ENCODE results near the gene PRKCZ.

PRKCZ gene
- long read RNA-seq, donor 1, transcript PRKCZ-201 (18 exons, 2,326 nt) = major isoform, 7 of 114 reads
- long read RNA-seq, donor 1, partial matches to known transcripts = 41 of 114 reads
- long read RNA-seq, donor 1, other reads (novel, unspliced or antisense) = 66 of 114 reads
- long read RNA-seq, donor 2, partial matches to known transcripts = 44 of 76 reads
- long read RNA-seq, donor 2, other reads (novel, unspliced or antisense) = 27 of 76 reads
- long read RNA-seq, donor 3, partial matches to known transcripts = 22 of 39 reads
- long read RNA-seq, donor 3, other reads (novel, unspliced or antisense) = 16 of 39 reads
- long read RNA-seq, donor 4, partial matches to known transcripts = 0 of 3 reads
- long read RNA-seq, donor 4, other reads (novel, unspliced or antisense) = 0 of 3 reads
- long read RNA-seq, donor 5, transcript PRKCZ-201 (18 exons, 2,326 nt) = major isoform, 6 of 136 reads
- long read RNA-seq, donor 5, partial matches to known transcripts = 61 of 136 reads
- long read RNA-seq, donor 5, other reads (novel, unspliced or antisense) = 68 of 136 reads
- long read RNA-seq, donor 6, transcript PRKCZ-201 (18 exons, 2,326 nt) = major isoform, 11 of 11 reads
- long read RNA-seq, donor 6, partial matches to known transcripts = 0 of 11 reads
- long read RNA-seq, donor 6, other reads (novel, unspliced or antisense) = 0 of 11 reads
- long read RNA-seq, donor 7, partial matches to known transcripts = 58 of 247 reads
- long read RNA-seq, donor 7, other reads (novel, unspliced or antisense) = 187 of 247 reads
- long read RNA-seq, donor 8, partial matches to known transcripts = 5 of 10 reads
- long read RNA-seq, donor 8, other reads (novel, unspliced or antisense) = 0 of 10 reads

DNA sequence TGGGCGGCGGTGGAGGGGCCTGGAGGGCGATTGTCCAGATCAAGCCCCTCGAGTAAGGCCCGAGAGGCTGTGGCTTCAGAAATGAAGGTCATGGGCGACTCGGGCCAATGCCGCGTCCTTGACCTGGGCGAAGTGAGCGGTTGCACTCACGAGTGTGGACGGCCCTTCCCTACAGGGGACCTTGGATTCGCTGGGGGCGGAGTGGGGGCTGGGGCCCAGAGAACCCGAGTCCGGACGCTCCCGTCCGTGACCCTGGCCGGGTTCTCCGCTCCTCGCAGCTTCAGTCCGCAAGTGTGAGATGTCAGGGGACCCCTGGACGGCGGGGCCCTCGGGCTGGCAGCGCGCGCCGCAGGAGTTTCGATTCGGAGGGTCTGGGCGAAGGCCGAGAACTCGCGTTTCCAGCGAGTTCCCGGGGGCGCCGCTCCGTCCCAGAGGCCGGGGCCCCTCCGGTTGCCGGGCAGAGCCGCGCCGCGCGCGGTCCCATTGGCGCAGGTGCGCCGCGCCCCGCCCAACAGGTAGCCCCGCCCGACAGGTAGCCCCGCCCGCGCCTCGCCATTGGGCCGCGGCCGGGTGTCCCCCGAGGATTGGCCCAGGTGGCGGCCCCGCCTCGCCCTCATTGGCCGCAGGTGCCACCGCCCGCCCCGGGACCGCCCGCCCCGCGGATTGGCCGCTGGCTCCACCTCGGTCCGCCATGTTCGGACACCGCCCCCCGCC, at the start of gene PRKCZ:
TSS of gene PRKCZ (plus strand) at position 694 of the 714 bp plus-strand sequence. CDS start 220 bp downstream, outside the sequence.
- DNase-seq = peak; percentile 85

DNA sequence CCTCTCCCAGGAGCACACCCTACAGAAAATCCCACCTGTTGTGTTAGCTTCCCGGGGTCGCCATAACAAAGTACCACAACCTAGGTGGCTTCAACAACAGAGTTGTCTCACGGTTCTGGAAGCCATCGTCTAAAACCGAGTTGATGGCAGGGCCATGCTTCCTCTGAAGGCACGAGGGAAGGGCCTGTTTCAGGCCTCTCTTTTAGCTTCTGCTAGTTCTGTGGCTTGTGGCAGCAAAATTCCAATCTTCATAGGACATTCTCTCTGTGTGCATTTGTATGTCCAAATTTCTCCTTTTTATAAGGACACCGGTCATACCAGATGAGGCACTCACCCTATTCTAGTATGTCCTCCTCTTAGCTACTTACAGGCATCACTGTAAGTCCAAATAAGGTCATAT, 49.8 kb upstream of the PRKCZ start:
- DNase-seq = no peak

DNA sequence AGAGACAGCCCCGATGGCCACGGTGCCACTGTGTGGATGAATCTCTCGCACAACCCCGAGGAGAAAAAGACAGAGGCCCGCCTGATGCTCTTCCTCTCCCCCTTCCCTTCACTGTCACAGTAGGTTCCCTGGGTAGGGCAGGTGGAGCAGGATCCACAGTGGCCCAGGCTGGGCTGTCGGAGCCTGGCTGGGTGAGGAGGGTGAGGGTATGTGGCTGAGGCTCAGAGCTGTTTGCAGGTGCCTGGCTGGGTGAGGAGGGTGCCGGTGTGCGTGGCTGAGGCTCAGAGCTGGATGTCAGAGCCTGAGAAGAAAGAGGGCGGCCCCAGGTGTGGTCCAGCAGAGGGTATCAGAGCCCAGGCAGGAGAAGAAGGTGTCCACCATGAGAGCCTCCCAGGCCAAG, 49.4 kb upstream of the PRKCZ start:
- DNase-seq = no peak

DNA sequence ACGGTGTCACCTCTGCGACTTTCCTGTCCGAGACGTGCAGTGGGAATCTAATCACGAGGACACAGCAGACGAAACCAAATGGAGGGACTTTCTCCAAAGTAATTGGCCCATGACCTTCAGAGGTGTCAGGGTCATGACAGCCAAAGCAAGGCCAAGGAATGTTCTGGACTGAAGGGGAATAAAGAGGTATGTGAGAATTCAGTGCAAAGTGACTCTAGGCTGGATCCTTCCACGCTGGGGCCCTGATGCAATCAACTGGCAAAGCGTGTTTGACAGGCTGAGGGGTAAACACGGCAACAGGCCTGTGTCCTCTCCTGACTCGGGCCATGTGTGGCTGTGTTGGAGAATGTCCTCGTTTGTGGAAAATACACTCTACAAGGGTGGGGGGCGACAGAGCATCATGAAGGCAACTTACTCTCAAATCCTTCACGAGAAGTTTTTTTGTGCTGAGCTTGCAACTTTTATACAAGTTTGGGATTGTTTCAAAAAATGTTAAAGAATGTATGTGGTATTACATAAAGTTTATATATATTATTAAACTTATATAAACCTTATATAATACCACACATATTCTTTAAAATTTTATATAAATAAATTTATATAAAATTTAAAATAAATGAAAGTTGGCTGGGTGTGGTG, 48.3 kb upstream of the PRKCZ start:
- DNase-seq = no peak

DNA sequence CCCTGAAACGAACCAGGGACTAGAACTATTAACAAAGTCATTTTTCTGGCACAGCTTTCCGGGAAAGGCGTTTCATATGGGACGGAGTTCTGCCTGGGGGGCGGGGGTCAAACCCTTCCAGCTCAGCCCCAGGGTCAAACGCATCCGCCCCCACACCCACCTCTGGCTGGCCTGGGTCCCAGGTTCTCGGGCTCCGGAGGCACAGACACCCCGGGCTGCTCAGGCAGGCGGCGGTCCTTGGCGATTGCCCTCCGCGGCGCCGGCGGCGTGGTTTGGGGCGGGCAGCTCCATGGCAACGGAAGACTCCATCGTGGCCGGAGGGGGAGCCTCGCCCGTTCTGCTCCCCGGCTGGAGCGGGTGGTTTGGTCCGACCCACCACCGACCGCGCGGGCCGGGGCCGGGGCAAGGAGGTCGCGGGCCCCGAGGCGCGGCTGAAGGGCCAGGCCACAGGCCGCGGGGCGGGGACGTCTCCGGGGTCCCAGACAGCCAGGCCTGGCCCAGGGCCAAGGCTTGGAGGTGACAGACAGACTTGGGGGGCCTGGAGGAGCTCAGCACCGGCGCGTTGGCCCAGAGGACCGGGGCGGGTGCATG, 46.6 kb upstream of the PRKCZ start, which contains the start of gene CFAP74:
TSS of gene CFAP74 (minus strand) at position 246 of the 591 bp plus-strand sequence. CDS start 12,830 bp downstream, outside the sequence.
- DNase-seq = peak; percentile 68

DNA sequence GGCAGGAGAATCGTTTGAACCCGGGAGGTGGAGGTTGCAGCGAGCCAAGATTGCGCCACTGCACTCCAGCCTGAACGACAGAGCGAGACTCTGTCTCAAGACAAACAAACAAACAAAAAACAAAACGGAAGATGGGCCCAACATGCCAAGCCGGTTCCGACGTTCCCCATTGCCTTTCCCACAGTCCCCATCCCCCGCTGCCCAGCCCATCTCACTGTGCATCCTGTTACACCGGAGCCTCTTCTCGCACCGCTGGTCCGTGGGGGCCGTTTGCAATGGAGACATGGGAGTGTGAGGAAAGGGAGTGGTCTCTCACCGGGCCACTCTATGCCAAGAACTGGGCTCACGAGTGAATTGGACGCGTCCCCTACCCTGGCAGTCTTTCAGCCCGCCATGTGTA, 45.4 kb upstream of the PRKCZ start:
- DNase-seq = no peak

DNA sequence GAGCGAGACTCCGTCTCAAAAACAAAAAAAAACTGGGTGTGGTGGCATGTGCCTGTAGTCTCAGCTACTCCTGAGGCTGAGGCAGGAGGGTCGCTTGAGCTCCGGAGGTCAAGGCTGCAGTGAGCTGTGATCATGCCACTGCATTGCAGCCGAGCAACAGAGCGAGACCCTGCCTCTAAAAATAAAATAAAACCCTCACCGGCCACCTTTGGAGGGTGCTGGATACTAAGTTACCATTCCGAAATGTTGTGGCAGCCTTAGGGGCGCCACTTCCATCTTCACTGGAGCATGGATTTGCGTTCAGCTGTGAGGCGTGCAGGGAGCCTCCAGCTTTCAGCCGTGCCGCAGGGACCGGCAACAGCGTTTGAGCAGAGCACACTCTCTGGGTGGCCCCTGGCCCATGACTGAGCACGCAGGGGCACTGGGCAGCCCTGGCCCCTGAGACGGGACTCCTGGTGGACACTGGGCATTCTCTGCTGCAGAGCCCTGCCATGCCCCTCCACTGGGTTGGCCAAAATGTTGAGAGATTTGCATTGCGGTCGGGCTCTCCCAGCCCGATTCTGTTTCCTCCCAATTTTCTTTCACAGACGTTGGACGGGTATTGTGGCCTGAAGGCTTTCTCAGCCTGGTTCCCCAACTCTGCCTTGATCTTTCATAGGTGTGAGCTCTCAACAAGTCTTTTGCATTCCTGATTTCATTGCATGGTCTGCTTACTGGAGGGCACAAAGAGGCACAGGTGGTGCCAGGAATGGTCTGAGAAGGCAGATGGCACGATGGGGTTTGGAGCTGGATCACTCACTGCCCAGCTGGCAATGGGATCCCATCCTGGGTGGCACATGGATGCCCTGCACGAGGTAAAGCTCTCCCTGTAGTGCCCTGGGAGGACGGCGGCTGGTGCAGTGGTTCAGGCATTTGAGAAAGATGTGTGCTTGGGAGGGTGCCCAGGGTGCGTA, 40.8 kb upstream of the PRKCZ start:
- peak; percentile 48 for DNase-seq

DNA sequence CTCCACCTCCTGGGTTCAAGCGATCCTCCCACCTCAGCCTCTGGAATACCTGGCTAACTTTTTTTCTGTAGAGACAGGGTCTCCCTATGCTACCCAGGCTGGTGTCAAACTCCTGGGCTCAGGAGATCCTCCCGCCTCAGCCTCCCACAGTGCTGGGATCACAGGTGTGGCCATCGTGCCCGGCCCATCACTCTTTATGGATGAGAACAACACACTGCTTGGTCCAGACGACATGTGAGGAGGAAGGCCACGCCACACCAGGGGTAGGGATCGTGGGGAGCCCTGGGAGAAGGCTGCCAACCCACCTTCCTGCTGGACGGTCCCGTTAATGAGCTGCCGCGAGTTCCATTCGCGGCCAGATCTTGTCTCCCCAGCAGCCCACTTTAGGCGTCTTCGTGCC, 36.0 kb upstream of the PRKCZ start:
- no peak for DNase-seq

DNA sequence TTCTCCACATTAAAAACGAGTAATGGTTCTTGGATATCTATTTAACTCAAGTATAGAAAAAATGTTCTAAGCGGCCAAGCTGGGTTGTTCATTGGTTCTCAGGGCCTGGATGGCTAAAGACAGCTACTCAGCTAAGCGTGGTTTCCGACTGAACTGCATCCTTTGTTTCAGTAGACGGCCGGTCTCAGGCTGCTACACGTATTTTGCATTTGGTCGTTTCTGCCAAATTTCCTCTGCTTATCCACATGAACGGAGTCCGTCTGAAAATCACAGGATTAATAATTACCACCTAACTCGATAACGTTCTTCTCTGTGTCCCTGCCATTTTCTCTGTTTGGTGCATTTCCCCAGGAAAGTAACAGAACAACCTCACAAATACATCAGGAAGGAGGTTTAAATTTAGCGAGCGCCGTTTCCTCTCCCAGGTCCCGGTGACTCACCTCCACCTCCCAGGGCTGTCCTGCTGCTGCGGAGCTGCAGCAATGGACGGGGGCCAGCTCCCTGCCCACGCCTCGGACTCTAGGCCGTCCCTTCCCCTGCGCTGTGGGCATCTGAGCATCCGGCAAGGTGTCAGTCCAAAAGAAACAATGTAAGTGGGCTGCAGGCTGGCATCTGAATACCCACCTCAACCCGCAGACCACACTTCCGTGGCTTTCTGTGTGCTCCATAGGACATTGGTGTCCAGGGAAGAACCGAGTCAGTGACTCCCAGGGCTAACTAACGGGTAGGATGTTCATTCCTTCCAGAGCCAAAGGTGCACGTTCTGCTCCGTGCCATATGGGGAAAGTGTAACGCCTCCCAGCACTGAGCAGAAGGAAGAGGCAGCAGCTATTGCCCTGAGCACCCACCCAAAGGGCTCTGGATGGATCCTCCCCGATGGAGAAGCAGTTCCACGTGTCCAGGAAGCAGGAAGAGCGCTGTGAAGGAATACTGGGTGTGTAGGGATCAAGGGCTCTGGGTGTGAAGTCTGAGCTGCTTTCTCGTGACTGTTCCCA, 35.2 kb upstream of the PRKCZ start:
- DNase-seq = no peak

DNA sequence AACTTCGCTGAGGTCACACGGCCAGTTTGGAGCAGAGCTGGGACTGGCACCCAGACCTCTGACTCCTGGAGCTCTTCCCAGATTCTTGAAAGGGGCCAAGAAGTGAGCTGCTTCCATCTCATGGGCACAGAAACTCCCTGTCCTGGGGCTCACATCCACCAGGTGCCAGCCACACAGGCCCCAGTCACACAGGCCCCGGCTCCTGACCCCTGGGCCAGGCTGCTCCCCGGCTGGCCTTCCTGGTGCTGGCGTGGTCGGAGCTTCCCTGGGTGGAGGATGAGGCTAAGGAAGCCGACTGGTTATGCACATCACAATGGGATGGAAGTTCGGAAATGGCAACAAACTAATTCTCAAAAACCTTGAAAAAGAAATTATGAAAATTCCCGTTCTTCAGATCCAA, 34.1 kb upstream of the PRKCZ start:
- no peak for DNase-seq

DNA sequence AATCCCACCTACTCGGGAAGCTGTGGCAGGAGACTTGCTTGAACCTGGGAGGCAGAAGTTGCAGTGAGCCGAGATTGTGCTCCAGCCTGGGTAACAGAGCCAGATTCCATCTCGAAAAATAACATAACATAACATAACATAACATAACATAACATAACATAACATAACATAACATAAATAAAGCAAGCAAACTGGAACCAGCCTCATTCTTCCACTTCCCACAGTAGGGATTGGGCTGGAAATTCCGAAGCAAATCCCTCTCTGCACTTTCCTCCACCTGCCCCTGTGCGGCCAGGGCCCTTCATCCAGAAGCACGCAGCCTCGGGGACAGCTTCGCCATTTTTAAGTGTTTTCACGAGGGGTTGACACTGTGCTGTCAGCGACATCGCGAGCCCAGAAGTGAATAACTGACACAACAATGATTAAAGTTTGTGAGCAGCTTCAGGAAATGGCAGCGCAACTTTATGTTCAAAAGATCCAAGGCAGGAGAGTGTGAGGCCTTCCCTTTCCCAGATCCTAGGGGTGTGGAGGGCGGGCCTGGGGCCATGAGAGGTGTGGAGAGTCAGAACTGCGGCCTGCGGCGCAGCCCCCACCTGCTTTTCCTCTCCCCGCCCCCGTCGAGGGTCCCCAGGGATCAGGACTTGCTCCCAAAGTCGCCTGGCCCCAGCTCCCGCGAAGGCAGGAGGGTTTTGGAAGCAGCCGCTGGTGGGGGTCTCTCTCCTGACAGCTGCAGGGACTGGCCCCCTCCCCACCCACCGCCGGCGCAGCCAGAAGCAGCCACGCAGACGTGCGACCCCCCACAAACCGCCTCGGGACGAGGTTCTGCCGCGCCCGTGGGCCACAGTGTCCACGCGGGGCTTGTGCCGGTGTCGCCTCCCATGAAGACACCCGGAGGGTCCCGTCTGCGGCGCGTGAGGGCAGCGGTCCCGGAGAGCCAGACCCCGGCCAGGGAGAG, 31.7 kb upstream of the PRKCZ start:
- peak; percentile 35 for DNase-seq

DNA sequence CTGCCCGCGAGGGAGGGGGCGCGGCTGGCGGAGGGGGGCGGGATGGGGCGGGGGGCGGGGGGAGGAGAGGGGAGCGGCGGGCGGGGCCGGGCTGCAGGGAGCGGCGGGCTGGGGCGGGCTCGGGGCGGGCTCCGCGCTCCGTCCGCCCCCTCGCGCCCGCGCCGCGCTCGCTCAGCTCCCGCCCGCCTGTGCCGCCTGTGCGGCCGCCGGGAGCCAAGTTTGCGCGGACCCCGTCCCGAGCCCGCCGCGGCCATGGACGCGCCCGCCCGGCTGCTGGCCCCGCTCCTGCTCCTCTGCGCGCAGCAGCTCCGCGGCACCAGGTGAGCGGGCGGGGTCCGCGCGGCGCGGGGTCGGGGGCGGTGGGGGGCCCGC, 31.1 kb upstream of the PRKCZ start, which contains the start of gene GABRD:
TSS of gene GABRD (plus strand) at position 174 of the 372 bp plus-strand sequence. CDS start at position 253, 79 bp downstream.
- no peak for DNase-seq

DNA sequence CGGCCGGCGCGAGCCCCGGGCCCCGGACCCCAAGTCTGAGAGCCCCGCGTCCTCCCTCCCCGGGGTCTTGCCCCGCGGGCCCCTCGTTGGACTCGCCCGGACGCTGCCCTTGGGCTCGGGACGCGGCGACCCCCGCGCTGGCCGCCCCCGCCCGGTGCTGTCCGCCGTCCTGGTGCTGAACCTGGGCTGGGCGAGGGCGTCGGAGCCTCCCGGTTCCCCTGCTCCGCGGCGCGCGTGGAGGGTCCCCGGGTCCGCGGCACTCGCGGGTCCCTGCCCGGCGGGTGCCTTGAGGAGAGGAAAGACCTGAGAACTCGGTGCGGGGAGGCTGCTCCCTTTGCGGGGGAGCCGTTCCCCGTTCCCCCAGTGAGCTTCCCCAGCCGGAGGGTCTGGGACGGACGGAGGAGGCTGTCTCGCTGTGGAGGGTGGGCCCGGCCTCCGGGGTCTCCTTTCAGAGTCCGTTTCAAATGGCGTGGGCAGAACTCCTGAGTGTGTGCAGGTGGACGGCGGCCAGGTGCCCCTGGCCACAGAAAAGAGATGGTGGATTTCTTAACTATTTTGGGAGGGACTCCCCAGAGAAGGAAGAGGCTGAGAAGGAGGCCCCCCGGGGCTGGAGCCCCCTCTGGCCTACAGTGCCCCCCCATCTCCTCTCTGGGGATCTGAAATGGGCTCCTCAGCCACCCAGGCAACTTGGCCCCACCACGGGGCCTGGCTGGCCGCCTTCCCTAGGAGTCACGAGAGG, 30.5 kb upstream of the PRKCZ start:
- DNase-seq = peak; percentile 66

DNA sequence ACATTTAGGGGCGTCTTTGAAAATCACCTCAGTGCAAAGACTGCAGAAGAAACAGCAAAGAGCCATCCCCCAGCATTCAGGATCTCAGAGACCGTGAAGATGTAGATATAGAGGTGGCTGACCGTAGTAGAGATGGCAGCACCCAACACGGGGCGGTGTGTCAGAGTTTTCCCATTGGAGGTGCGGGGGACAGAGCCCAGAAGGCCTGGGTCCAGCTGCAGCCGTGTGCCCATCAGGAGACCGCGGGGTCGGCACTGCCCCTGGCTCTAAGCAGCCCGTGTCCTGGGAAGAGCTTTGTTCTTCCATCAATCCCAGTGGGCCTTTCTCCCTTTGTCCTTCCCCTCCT, 29.9 kb upstream of the PRKCZ start:
- DNase-seq = no peak

DNA sequence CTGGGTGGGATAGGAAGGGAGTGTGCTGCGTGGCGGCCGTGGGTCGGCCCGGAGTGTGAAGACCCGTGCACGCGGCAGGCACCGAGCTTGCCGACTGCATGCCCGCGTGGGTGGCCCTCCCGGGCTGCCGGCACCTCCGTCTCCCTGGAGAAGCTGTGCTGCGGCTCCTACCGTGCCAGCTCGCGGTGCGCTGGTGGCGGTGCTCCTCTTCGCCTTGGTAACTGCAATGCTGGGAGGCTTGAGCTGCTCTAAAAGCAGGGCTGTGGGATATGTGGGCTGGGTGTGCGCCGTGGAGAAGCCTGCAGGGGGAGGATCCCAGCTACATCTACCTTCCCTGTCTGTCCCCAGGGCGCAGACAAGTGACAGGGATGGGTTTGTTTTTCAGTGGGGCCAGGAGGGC, 28.7 kb upstream of the PRKCZ start:
- no peak for DNase-seq

DNA sequence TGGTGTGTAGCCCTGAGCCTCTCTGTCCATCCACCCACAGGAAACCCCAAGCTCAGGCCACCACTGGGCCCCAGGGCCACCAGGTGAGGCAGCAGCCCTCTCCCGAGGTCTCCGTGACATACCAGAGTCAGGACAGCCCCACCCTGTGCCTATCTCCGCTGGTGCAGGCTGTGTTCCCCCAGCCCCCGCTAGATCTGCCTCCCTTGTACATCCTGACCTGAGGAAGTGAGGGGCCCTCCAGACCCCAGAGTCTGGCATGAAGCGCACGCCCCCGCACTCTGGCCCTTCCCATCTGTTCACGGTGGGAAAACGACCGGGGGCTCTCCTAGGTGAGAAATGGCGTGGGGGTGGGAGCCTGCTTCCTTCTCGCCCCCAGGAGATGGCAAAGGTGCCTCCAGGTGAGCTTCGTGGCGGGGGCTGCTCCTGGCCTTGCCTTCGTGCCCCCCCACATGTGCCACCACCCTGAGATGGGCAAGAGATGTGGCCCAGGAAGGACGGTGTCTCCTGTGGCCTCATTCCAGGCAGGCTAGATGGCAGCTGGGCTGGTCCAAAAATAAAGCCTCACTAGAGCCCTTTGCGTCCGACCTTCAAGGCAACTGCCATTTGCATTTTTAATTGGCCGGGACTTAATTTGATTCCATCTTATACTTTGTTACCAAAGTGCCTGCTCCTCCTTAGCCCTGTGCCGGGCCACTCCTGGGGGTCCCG, 28.0 kb upstream of the PRKCZ start:
- no peak for DNase-seq

DNA sequence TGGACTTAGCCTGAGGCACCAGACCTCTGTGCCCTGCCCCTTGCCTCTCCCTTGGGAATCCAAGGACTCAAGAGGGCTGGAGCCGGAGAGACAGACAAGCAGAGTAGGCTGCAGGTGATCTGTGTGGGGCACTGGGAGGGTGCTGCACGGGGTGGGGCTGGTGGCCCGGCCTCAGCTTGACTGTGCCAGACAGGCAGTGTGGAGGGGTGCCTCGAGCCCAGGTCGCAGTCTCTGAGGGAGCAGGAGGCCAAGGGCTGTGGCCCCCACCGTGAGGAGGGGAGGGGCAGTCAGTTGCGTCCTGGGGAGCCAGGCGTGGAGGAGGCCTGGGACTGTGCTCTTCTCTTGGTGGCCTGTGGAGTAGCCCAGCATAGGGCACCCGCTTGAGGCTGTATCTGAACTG, 27.0 kb upstream of the PRKCZ start:
- no peak for DNase-seq
